ENCODE measurements around the gene HIVEP1. TPM values are rescaled to one million over a fixed set of nuclear protein-coding genes. Genes with fewer than 3 reads are reported as not detected.

Gene HIVEP1
- total RNA-seq, 1 experiment from 2014 or later = 6.6 TPM

DNA sequence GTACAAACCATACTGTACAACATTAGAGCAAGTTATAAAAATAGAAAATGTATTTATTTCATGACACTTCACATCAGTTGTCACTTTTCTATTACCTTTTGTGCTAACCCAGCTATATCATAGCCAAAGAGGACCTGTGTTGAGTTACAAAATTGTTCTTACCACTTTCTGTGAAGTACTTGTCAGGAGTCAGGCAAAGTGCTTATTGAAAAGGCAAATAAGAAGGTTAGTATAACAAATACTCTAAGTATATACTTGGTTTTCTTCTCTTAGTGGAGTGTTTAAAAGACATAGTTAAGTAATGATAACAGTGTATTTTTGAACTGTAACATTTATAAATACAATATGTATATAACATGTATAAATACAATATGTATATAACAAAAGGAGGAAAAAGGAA lies 88.9 kb downstream of the HIVEP1 start:
- Histone ChIP-seq H3K4me3 (ENCODE audit: low read length) (no peak overlapping the region), H3K9ac (ENCODE audit: low read length) (no peak overlapping the region), H3K27ac (ENCODE audit: low read length) (no peak overlapping the region), H3K9me2 (replicated peaks; ENCODE audit: low read length) (no peaks in the 10 kb centered on the region), H3K4me2 (ENCODE audit: low read length) (no peak overlapping the region), H4K20me1 (ENCODE audit: low read length) (no peaks in the 10 kb centered on the region), H3K4me1 (ENCODE audit: insufficient read depth, low read length) (peaks cover 16% of the 10 kb centered on the region), H3K9me3 (ENCODE audit: low read length) (no peaks in the 10 kb centered on the region), H3F3A (ENCODE audit: low read length, unreplicated experiment) (no peaks in the 10 kb centered on the region), H3K79me2 (ENCODE audit: low read length) (no peaks in the 10 kb centered on the region), H2AFZ (ENCODE audit: low read length) (no peak overlapping the region), H3K36me3 (ENCODE audit: low read depth, low read length) (no peaks in the 10 kb centered on the region), H3K27me3 (ENCODE audit: low read length) (no peaks in the 10 kb centered on the region)
- no peak for TF ChIP-seq EZH2phosphoT487 (IDR thresholded peaks at IDR 0.05; ENCODE audit: borderline replicate concordance, low read length)
- TF ChIP-seq EZH2 (IDR thresholded peaks at IDR 0.05; ENCODE audit: low read length, unreplicated experiment) = no peak
- TF ChIP-seq, protein P1, sequence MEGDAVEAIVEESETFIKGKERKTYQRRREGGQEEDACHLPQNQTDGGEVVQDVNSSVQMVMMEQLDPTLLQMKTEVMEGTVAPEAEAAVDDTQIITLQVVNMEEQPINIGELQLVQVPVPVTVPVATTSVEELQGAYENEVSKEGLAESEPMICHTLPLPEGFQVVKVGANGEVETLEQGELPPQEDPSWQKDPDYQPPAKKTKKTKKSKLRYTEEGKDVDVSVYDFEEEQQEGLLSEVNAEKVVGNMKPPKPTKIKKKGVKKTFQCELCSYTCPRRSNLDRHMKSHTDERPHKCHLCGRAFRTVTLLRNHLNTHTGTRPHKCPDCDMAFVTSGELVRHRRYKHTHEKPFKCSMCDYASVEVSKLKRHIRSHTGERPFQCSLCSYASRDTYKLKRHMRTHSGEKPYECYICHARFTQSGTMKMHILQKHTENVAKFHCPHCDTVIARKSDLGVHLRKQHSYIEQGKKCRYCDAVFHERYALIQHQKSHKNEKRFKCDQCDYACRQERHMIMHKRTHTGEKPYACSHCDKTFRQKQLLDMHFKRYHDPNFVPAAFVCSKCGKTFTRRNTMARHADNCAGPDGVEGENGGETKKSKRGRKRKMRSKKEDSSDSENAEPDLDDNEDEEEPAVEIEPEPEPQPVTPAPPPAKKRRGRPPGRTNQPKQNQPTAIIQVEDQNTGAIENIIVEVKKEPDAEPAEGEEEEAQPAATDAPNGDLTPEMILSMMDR (conservative IDR thresholded peaks at IDR 0.05; ENCODE audit: low read depth, low read length) = no peak
- intact Hi-C loops (cut with micrococcal nuclease) = no loop called here
- ChIA-PET CTCF (interaction anchor here (0.6 kb wide), 1 partner anchor 133 kb away, joined by 4 read pairs; no protein-coding TSS in a partner anchor), POLR2A (ENCODE audit: unreplicated experiment) (interaction anchor here (0.6 kb wide), 1 partner anchor 52 kb away, joined by 3 read pairs; no protein-coding TSS in a partner anchor)
- ATAC-seq (no peak), DNase-seq (no peak)
- BruUV-seq (replicated peaks) = no TSS peak

DNA sequence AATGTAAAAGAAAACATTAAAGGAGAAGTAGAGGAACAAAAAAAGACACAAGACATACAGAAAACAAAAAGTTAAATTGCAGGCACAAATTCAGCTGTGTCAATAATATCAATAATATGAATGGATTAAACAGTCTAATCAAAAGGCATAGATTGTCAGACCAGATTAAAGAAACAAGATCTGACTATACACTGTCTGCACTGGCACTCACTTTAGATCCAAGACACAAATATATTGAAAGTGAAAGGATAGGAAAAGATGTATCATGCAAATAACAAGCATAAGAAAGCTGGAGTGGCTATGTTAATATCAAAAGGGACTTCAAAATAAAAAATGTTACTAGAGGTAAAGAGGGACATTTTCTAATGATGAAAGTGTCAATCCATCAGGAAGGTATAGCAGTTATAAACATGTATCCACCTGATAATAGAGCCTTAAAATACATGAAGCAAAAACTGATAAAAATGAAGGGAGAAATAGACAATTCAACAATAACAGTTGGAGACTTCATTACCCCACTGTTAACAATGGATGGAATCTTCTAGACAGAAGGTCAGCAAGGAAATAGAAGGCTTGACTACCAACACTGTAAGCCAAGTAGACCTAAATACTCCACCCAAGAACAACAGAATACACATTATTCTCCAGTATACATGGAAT lies 89.7 kb downstream of the HIVEP1 start:
- CTCF ChIA-PET = no interaction called here
- H3K4me2 ChIP-seq (ENCODE audit: low read length) = no peak overlapping the region
- peaks cover 16% of the 10 kb centered on the region for H3K4me1 ChIP-seq (ENCODE audit: insufficient read depth, low read length)
- H3K27me3 ChIP-seq (ENCODE audit: low read length) = no peaks in the 10 kb centered on the region
- BruUV-seq (replicated peaks) = no TSS peak
- H3F3A ChIP-seq (ENCODE audit: low read length, unreplicated experiment) = no peaks in the 10 kb centered on the region
- H4K20me1 ChIP-seq (ENCODE audit: low read length) = no peaks in the 10 kb centered on the region
- no peak overlapping the region for H3K4me3 ChIP-seq (ENCODE audit: low read length)
- no peaks in the 10 kb centered on the region for H3K9me3 ChIP-seq (ENCODE audit: low read length)
- no peak overlapping the region for H3K9ac ChIP-seq (ENCODE audit: low read length)
- H3K36me3 ChIP-seq (ENCODE audit: low read depth, low read length) = no peaks in the 10 kb centered on the region
- no peak for DNase-seq
- no peak overlapping the region for H3K27ac ChIP-seq (ENCODE audit: low read length)
- ATAC-seq = no peak
- POLR2A ChIA-PET (ENCODE audit: unreplicated experiment) = interaction anchor here (0.6 kb wide), 1 partner anchor 52 kb away, joined by 3 read pairs; no protein-coding TSS in a partner anchor
- H3K79me2 ChIP-seq (ENCODE audit: low read length) = no peaks in the 10 kb centered on the region
- intact Hi-C loops (cut with micrococcal nuclease) = no loop called here
- H2AFZ ChIP-seq (ENCODE audit: low read length) = no peak overlapping the region
- no peaks in the 10 kb centered on the region for H3K9me2 ChIP-seq (replicated peaks; ENCODE audit: low read length)
- TF ChIP-seq EZH2 (IDR thresholded peaks at IDR 0.05; ENCODE audit: low read length, unreplicated experiment) (no peak), EZH2phosphoT487 (IDR thresholded peaks at IDR 0.05; ENCODE audit: borderline replicate concordance, low read length) (no peak)
- TF ChIP-seq, protein P1 (conservative IDR thresholded peaks at IDR 0.05; ENCODE audit: low read depth, low read length) = no peak

GRCh38 chr6:12102350-12102749 lies 90.2 kb downstream of the HIVEP1 start:
- H3K36me3 ChIP-seq (ENCODE audit: low read depth, low read length) = no peaks in the 10 kb centered on the region
- DNase-seq (no peak), ATAC-seq (no peak)
- no peak overlapping the region for H3K9ac ChIP-seq (ENCODE audit: low read length)
- no peaks in the 10 kb centered on the region for H3K9me3 ChIP-seq (ENCODE audit: low read length)
- POLR2A ChIA-PET (ENCODE audit: unreplicated experiment) = no interaction called here
- no peaks in the 10 kb centered on the region for H3F3A ChIP-seq (ENCODE audit: low read length, unreplicated experiment)
- no peaks in the 10 kb centered on the region for H3K79me2 ChIP-seq (ENCODE audit: low read length)
- intact Hi-C loops (cut with micrococcal nuclease) = no loop called here
- BruUV-seq (replicated peaks) = no TSS peak
- no peak overlapping the region for H2AFZ ChIP-seq (ENCODE audit: low read length)
- H3K4me1 ChIP-seq (ENCODE audit: insufficient read depth, low read length) = peaks cover 14% of the 10 kb centered on the region
- CTCF ChIA-PET = no interaction called here
- H3K27ac ChIP-seq (ENCODE audit: low read length) = no peak overlapping the region
- H3K4me3 ChIP-seq (ENCODE audit: low read length) = no peak overlapping the region
- no peak overlapping the region for H3K4me2 ChIP-seq (ENCODE audit: low read length)
- no peaks in the 10 kb centered on the region for H3K9me2 ChIP-seq (replicated peaks; ENCODE audit: low read length)
- H4K20me1 ChIP-seq (ENCODE audit: low read length) = no peaks in the 10 kb centered on the region
- TF ChIP-seq EZH2phosphoT487 (IDR thresholded peaks at IDR 0.05; ENCODE audit: borderline replicate concordance, low read length) (no peak), EZH2 (IDR thresholded peaks at IDR 0.05; ENCODE audit: low read length, unreplicated experiment) (no peak)
- TF ChIP-seq, protein P1 (conservative IDR thresholded peaks at IDR 0.05; ENCODE audit: low read depth, low read length) = no peak
- H3K27me3 ChIP-seq (ENCODE audit: low read length) = no peaks in the 10 kb centered on the region
